ENCODE measurements around the gene KRTAP29-1. TPM values are rescaled to one million over a fixed set of nuclear protein-coding genes. Genes with fewer than 3 reads are reported as not detected.
"Not testable (repeated sequence)": the region's sequence is repeated elsewhere in the genome, so short reads cannot be mapped to it uniquely, and the experiment has no call there.

Gene KRTAP29-1, protein sequence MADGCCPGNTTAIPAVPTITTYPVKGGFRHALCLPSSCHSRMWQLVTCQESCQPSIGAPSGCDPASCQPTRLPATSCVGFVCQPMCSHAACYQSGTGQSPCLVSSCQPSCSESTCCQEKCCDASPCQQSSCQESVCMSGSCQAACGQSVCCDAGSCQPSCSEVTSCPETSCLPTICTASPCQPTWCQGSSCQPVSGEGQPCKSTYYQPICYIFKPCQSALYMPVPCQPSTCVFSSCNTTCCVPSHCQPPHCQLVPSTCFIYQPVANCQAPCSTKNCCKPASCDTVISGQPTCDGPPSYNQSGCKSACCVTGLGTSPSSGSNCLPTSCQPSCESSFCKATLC
- not detected in 2 replicates for total RNA-seq (2014; rRNA removed; shearing (Covaris generic); ENCODE audit: low replicate concordance)

DNA sequence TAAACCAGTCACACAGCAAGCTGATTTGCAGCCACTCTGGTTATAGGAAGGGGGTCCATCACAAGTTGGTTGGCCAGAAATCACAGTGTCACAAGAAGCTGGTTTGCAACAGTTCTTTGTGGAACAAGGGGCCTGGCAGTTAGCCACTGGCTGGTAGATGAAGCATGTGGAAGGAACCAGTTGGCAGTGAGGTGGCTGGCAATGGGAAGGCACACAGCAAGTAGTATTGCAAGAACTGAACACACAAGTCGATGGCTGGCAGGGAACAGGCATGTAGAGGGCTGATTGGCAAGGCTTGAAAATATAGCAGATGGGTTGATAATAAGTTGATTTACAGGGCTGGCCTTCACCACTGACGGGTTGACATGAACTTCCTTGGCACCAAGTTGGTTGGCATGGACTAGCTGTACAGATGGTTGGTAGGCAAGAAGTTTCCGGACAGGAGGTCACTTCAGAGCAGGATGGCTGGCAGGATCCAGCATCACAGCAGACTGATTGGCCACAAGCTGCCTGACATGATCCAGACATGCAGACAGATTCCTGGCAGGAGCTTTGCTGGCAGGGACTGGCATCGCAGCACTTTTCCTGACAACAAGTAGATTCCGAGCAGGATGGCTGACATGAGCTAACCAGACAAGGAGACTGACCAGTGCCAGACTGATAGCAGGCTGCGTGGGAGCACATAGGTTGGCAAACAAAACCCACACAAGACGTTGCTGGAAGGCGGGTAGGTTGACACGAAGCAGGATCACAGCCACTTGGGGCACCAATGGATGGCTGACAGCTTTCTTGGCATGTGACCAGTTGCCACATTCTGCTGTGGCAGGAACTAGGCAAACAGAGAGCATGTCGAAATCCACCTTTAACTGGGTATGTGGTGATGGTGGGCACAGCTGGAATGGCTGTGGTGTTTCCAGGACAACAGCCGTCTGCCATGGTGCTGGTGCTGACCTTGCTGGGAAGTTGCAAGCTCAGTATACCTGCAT is at the start of gene KRTAP29-1:
Gene KRTAP29-1 (minus strand): TSS at position 936 of the 986 bp plus-strand sequence. CDS start 0 bp downstream, at position 936.
- in situ Hi-C loops (cut with HindIII; ENCODE audit: low pct_unique_long_range_greater_than_20kb, low sequenced_read_pairs): no loop called here
- no peak for DNase-seq (ENCODE audit: low read depth)

DNA sequence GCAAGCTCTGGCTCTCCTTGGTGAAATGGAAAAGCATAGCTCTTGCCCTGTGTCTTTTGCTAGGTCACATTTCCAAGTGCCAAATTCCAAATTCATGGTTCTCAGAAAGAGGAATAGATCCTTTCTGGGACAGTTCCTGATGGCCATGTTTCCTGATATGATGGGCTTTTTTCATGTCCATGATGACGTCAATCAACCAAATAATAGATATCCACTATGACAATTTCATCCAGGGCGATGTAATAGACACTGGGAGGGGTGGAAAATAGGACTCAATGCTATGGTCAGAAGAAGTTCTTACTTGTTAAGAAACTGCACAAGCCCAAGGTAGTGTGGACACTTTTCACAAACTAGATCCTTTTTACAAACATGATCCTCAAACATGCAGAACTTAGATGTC is 48.5 kb upstream of the KRTAP29-1 start:
- in situ Hi-C loops (cut with HindIII; ENCODE audit: low pct_unique_long_range_greater_than_20kb, low sequenced_read_pairs): no loop called here

DNA sequence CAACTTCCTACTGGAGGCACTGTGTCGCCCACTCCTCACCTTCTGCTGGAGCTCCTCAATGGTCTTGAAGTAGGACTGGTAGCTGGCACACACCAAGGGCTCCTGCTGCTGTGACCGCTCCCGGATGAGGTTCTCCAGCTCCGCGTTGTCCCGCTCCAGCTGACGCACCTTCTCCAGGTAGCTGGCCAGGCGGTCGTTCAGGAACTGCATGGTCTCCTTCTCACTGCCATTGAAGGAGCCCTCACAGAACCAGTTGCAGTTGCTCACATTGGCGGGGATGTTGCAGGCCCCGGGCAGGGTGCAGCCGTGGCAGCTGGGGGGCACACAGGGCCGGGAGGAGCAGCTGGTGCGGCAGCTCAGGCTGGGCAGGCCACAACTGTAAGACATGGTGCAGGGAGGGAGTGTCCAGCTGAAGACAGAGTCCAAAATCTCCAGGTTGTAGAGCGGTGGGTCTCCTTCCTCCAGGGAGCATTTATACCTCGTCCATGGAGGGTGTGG is 47.8 kb upstream of the KRTAP29-1 start, which contains the start of gene KRT33A:
Gene KRT33A (minus strand): TSS at position 448 of the 498 bp plus-strand sequence. CDS start 61 bp downstream, at position 387.
- DNase-seq (ENCODE audit: low read depth); in situ Hi-C loops (cut with HindIII; ENCODE audit: low pct_unique_long_range_greater_than_20kb, low sequenced_read_pairs): not testable (repeated sequence)

More for the DNA sequence above, 48.5 kb upstream of the KRTAP29-1 start:
- no peak for DNase-seq (ENCODE audit: low read depth)

DNA sequence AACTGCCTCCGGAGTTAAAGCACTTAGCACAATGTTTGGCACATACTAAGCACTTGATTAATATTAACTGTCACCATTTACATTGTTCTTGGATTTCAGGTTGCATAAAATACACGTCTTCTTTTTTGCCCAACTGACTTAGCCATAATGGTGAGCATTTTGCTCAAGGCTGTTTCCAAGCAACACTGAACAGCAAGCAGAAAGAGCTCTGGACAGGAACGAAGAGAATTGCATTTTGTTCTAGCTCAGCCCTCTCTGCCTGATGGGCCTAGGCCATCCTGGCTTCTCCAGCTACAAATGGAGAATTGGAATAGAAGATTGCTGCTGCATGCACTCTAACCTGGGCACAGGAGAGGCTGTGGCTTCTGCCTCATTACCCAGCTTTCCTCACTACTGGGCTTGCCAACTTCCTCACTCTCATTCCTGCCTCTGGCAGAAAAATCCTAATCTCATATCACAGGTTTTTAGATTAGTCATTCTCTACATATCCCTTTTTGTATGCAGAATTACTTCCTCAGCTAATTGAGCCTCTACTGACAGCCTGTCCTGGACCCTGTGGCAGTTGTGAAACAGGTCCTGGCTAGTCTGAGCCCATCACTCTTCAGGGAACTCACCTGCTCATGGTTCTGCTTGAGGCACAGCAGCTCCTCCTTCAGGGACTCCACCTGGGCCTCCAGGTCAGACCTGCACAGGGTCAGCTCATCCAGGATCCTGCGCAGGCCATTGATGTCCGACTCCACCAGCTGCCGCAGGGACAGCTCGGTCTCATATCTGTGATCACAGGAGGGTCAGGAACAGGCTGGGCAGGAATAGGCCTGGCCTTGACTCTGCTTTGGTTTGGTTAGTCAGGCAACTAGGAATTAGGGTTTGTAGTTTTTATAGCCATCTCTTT is 45.5 kb upstream of the KRTAP29-1 start:
- DNase-seq (ENCODE audit: low read depth): no peak
- in situ Hi-C loops (cut with HindIII; ENCODE audit: low pct_unique_long_range_greater_than_20kb, low sequenced_read_pairs): no loop called here

DNA sequence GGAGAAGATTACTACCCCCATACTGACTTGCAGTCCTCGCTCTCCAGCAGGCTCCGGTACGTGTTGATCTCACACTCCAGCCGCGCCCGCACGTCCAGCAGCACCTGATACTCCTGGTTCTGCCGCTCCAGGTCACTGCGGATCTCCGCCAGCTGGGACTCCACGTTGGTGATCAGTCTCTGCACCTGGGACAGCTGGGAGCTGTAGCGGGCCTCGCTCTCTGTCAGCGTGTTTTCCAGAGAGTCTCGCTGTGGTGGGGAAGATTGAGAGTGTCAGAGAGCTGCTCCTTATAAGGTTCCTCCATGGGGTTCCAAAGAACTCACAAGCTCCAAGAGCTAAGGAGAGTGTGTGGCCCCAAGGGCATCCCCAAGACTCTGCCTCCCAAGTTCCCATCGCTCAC is 43.8 kb upstream of the KRTAP29-1 start:
- DNase-seq (ENCODE audit: low read depth); in situ Hi-C loops (cut with HindIII; ENCODE audit: low pct_unique_long_range_greater_than_20kb, low sequenced_read_pairs): not testable (repeated sequence)

DNA sequence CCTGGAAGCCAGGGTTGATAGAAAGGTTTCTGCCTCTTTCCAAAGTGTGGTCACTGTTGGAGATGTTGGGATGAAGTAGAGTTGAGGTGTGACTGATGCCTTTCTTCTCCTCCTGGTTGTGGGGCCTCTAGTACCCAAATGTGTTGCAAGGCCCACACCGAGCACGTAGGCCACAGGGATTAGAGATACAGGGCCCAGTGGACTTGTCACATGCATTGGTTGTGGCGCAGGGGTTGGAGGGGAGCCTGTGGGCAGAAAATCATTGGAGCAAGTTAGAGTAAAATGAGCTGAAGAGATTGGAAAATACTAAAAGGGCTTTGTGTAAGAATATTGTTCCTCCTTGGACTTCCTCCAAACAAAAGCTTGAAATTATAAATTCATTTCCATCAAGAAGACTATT is 43.3 kb upstream of the KRTAP29-1 start:
- in situ Hi-C loops (cut with HindIII; ENCODE audit: low pct_unique_long_range_greater_than_20kb, low sequenced_read_pairs): no loop called here
- DNase-seq (ENCODE audit: low read depth): no peak

DNA sequence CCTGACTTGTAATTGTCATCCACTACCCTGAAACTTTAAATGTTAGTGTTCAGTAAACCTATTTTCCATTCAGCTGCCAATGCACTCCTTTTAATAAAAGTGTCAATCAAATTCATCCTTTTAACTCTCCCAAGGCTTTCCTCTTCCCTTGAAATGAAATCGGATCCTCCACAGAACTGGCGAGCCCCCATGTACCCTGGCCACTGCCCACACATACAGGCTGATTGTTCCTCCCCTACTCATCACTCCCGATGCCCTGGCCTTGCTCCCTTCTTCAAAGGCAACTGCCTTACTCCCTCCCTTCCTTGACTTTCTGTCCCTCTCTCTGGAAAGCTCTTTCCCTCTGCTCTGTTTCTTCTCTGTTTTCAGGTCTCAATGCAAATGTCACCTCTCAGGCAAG is 40.4 kb upstream of the KRTAP29-1 start:
- in situ Hi-C loops (cut with HindIII; ENCODE audit: low pct_unique_long_range_greater_than_20kb, low sequenced_read_pairs): no loop called here
- DNase-seq (ENCODE audit: low read depth): no peak

DNA sequence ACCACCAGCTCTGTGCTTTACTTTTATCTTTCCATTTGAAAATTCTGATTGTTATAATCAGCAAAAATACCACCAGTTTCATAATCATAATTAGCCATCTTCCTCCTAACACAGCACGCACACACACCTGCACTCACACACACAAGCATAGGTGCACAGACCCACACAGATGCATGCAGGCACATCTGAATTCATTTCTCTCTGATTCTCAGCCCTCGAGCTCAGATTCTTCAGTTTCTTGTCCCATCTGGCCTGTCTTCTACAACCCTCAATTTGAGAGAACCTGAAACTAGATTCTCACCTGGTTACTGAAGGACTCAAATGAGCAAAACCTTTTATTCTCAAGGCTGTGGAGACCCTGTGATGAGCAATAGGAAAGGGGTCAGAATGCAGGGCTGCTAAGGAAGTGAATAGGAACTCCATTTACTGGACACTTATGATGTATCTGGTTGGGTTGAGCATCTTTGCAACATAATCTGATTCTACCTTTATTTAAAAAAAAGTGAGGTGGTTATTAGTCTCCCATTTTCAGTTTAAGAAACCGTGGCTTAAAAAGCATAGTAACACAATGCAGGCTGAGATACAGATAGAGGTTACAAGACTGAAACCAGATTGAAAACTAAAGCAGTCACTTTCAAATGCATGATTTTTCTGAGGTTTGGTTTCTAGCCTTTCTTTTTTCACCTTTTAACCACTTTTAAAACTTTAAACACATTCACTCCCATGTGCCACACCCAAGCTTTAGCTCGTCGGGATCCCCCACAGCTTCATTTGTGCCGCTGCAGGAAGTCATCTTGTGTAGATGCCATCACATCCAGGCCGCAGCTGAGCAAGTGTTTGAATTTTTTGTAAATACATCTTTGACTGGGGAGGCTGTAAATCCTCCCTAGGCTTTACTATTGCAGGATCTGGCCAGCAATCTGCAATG is 38.5 kb upstream of the KRTAP29-1 start:
- in situ Hi-C loops (cut with HindIII; ENCODE audit: low pct_unique_long_range_greater_than_20kb, low sequenced_read_pairs): no loop called here
- DNase-seq (ENCODE audit: low read depth): no peak

DNA sequence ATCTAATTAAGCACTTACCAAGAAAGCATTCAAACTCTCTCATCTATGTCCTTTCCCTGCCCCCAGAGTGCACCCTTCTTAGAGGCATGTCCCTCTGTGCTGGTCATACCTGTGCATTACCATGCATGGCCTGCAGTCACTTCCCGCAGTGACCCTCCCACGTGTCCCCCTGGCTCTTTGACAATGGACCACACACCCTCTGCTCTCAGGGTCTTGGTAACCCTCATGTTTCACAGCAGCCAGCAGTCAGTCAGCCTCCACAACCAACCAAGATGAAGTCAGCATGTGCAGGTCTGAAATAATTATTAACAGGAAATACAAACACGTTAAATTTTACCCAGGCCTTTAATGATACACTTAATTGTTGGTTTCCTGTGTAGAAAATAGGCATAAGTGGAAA is 37.8 kb upstream of the KRTAP29-1 start:
- peak; percentile 51 for DNase-seq (ENCODE audit: low read depth)

DNA sequence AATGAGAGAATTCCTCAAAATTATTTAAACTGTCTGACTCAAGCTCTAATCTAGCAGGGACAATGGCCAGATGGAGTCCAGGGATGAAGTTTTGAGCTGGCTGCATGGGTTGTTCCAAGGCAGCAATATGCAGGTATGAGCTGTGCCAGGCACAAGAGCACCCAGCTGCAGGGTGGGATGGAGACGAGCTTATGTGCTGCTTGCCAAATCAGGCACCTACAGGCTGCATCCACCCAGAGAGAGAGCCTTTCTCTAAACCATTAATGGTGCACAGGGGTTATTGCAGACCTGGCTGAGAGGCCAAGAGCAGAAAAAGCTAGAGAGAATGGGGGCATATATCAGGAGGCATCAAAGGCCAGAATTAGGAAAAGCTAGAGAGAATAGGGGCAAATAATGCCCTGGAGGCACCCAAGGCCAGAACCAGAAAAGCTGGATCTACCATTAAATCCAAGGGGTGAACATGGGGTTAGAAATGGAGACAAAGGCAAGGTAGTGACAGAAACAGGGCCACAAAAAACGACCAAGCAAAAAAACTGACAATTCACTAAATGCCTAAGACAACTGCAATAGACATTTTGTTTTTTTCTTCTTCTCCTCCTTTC is 37.0 kb upstream of the KRTAP29-1 start:
- in situ Hi-C loops (cut with HindIII; ENCODE audit: low pct_unique_long_range_greater_than_20kb, low sequenced_read_pairs): no loop called here
- DNase-seq (ENCODE audit: low read depth): no peak

More for the DNA sequence above, 37.8 kb upstream of the KRTAP29-1 start:
- in situ Hi-C loops (cut with HindIII; ENCODE audit: low pct_unique_long_range_greater_than_20kb, low sequenced_read_pairs): no loop called here

DNA sequence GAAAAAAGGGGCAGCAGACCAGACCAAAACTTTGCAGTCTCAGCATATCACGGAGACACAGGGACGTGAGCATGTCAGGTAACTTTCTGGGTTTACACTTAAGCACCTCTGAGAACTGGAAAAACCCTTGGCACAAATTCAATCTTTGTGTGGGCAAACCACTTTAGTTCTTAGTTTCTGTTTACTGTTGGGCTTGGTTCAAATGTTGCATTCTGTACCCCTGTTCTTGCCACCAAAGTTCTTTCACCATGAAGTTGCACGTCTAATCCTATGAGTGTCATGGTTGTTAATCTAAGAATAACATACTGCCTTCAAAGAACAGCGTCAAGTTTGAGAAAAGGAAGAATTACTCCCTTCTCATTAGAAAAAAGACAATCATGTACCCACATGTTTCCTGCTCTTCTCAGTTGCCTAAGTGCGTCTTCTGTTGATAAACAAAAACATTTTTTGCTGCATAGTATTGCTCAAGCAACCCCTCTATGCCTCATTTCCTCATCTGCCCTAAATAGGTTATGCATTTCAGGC is 36.4 kb upstream of the KRTAP29-1 start:
- in situ Hi-C loops (cut with HindIII; ENCODE audit: low pct_unique_long_range_greater_than_20kb, low sequenced_read_pairs): no loop called here
- no peak for DNase-seq (ENCODE audit: low read depth)

DNA sequence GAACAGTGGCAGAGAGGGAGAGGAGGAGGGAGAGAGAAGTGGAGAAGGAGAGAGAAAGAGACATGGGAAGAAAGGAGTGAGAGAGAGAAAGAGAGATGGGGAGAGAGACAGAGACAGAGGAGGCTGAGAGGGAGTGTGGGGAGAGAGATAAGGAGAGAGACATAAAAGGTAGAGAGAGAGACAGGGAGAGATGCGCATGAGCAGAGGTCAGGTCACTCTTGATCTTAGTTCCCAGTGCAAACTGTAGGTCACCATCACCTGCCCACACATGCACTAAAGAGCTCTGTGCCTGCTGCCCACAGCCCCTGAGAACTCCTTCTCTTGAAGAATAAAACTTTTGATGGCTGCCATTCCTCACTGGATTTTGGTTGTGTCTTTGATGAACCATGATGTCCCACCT is 33.1 kb upstream of the KRTAP29-1 start:
- no peak for DNase-seq (ENCODE audit: low read depth)
- in situ Hi-C loops (cut with HindIII; ENCODE audit: low pct_unique_long_range_greater_than_20kb, low sequenced_read_pairs): no loop called here

DNA sequence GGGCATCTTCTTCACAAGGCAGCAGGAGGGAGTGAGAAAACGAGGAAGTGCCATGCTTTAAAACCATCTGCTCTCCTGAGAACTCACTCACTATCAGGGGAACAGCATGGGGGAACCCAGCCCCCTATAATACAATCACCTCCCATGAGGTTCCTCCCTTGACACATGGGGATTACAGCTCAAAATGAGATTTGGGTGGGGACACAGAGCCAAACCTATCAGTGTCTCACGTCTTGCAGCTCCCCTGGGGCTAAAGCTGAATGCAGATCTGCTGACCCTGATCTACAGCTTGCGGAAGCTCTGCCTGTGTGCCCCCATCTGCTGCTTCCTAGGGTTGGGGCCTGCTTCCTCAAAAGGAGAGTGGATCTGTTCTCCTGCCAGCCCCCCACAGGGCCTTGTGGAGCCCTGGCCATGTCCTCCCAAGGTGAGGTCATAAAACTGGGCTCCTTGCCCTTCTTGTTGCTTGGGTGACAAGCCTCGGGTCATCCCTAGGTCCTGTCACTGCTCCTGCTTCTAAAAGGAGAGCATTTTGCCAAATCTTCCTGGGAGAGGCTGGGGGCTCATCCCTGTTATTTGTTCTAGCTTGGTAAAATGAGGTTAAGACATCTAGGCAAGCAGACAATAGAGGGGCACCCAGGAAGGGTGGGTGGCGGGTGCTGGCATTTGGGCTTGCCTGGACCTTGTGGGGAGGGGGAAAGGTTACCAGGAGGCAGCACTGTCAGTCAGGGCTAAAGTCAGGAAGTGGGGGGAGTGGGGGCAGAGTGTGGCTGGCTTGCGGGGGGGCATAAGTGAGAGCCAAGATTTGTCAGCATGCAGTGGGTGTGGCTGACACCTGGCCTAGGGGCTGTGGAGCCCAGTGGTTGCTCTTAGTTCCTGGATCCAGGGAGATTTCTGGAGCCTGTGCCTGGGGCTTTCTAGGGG is 32.0 kb upstream of the KRTAP29-1 start:
- DNase-seq (ENCODE audit: low read depth): no peak
- in situ Hi-C loops (cut with HindIII; ENCODE audit: low pct_unique_long_range_greater_than_20kb, low sequenced_read_pairs): no loop called here

DNA sequence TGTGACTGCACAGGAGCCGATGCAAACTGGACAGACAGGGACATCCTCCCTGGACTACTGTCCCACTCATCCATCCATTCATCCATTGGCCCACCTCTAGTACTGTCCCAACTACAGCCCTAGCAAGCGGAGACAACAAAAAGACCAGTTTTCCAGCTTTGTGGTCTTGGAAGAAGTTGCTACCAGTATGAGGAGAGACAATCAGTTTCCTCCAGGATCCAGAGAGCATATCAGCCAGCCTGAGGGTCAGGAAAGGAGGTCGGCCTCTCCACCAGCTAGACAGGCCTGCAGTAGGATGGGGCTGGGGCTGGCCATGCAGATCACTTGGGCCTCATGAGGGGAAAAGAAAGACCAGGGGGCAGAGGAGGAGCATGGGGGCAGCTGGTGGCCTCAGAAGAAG is 31.2 kb upstream of the KRTAP29-1 start:
- DNase-seq (ENCODE audit: low read depth): no peak
- in situ Hi-C loops (cut with HindIII; ENCODE audit: low pct_unique_long_range_greater_than_20kb, low sequenced_read_pairs): no loop called here

DNA sequence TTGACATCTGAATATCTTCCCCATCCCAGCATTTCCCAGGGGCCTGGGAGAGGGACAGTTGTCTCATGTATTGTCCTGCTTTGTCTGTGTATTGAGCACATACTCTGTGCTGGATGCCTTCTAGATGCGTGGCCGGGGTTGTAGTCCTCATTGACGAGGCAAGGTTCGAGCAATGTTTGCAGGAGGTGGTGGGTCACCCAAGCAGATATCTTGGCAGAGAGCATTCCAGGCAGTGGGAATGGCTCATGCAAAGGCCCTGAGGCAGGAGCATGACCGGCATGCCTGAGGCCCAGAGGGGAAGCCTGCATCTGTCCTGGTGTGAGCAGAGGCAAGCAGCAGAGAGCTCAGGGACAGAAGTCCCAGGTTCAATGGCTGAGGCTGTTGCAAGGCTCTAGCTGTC is 30.4 kb upstream of the KRTAP29-1 start:
- no peak for DNase-seq (ENCODE audit: low read depth)
- in situ Hi-C loops (cut with HindIII; ENCODE audit: low pct_unique_long_range_greater_than_20kb, low sequenced_read_pairs): no loop called here
